Endometrium (tissue), 2 donors: ENCODE results near the gene COX7B2.
A peak's percentile ranks its signal among the peaks of the same experiment; 100 is the strongest.

Experiments used
- FAIRE-seq: peaks from 2 replicates; lab custom pipeline; 2012; peaks lifted over from hg19 to GRCh38; lab: Jason Lieb, UNC
- donor health status: control.
- donor health status: control.

The COX7B2 gene

GRCh38 chr4:46889410-46889809 is 19.6 kb downstream of the COX7B2 start:
- no peak for FAIRE-seq

- FAIRE-seq: no peak
Observed at GRCh38 chr4:46886711-46887110, 22.3 kb downstream of the COX7B2 start.

GRCh38 chr4:46878641-46879040 is 30.4 kb downstream of the COX7B2 start:
- no peak for FAIRE-seq

- FAIRE-seq: no peak
Observed at GRCh38 chr4:46874811-46875210, 34.2 kb downstream of the COX7B2 start.

- FAIRE-seq: no peak
Observed at GRCh38 chr4:46870411-46870810, 38.6 kb downstream of the COX7B2 start.

GRCh38 chr4:46856333-46856732 is 52.7 kb downstream of the COX7B2 start:
- FAIRE-seq: no peak

GRCh38 chr4:46852800-46853199 is 56.2 kb downstream of the COX7B2 start:
- no peak for FAIRE-seq

- peak; percentile 81 for FAIRE-seq
Observed at GRCh38 chr4:46850026-46850425, 59.0 kb downstream of the COX7B2 start.

GRCh38 chr4:46844325-46844917 is 64.6 kb downstream of the COX7B2 start:
- no peak for FAIRE-seq

GRCh38 chr4:46839128-46839527 is 69.9 kb downstream of the COX7B2 start:
- no peak for FAIRE-seq

GRCh38 chr4:46837639-46838038 is 71.4 kb downstream of the COX7B2 start:
- no peak for FAIRE-seq

- no peak for FAIRE-seq
Observed at GRCh38 chr4:46836584-46836983, 72.5 kb downstream of the COX7B2 start.

GRCh38 chr4:46830971-46831454 is 78.0 kb downstream of the COX7B2 start:
- FAIRE-seq: no peak

- no peak for FAIRE-seq
Observed at GRCh38 chr4:46820154-46820553, 88.9 kb downstream of the COX7B2 start.

- FAIRE-seq: no peak
Observed at GRCh38 chr4:46819095-46819494, 90.0 kb downstream of the COX7B2 start.

GRCh38 chr4:46818604-46819003 is 90.4 kb downstream of the COX7B2 start:
- no peak for FAIRE-seq

GRCh38 chr4:46817806-46818205 is 91.2 kb downstream of the COX7B2 start:
- FAIRE-seq: no peak

- no peak for FAIRE-seq
Observed at GRCh38 chr4:46804781-46805413, 104.1 kb downstream of the COX7B2 start.

- FAIRE-seq: no peak
Observed at GRCh38 chr4:46793036-46793435, 116.0 kb downstream of the COX7B2 start.

- FAIRE-seq: no peak
Observed at GRCh38 chr4:46781434-46782092, 127.5 kb downstream of the COX7B2 start.

GRCh38 chr4:46765465-46765864 is 143.6 kb downstream of the COX7B2 start:
- FAIRE-seq: no peak

- no peak for FAIRE-seq
Observed at GRCh38 chr4:46730075-46730474, 179.0 kb downstream of the COX7B2 start.

GRCh38 chr4:46720055-46720454 is 189.0 kb downstream of the COX7B2 start:
- no peak for FAIRE-seq

- no peak for FAIRE-seq
Observed at GRCh38 chr4:46717950-46718349, 191.1 kb downstream of the COX7B2 start.
